Fibroblast of pulmonary artery (primary cell): Measurements from ENCODE around the gene NAP1L3.

Experiments used
- DNase-seq: peaks from one replicate; pipeline ENCODE4 v3.0.0-alpha.2; 2010; ENCODE audit warnings: low read depth
- H3K4me3 ChIP-seq: replicated peaks from 2 replicates; pipeline ENCODE4 v1.5.1; 2011; ENCODE audit warnings: low read depth, mild to moderate bottlenecking, control low read depth, low read length, moderate library complexity
- CTCF ChIP-seq: IDR thresholded peaks from 2 replicates; pipeline ENCODE4 v1.5.1; 2011; ENCODE audit warnings: mild to moderate bottlenecking, control low read depth, low read length, inconsistent platforms; ENCODE audit errors: missing control alignments

Gene NAP1L3

GRCh38 chrX:93637591-93637990 is 35.8 kb downstream of the NAP1L3 start:
- no peak for TF ChIP-seq CTCF
- no peak overlapping the region for H3K4me3 ChIP-seq
- DNase-seq, result no peak
